C4-2B (cell line): ENCODE measurements around the gene EPB41.
"Not testable (repeated sequence)": the region's sequence is repeated elsewhere in the genome, so short reads cannot be mapped to it uniquely, and the experiment has no call there.

ENCODE experiments used
- H3K27ac ChIP-seq: fragments of 450-650 bp; 2 replicates; pipeline ENCODE4 v1.5.1; 2017
- CTCF ChIP-seq: fragments of 450-650 bp; conservative IDR thresholded peaks from 2 replicates; pipeline ENCODE4 v1.5.1; 2017; ENCODE audit warnings: mild to moderate bottlenecking
- ZFX ChIP-seq: fragments of 450-650 bp; IDR thresholded peaks from 2 replicates; pipeline ENCODE4 v1.6.1; 2017

EPB41 gene

GRCh38 chr1:29055160-29055559 lies 140.8 kb downstream of the EPB41 start:
- no peak overlapping the region for H3K27ac ChIP-seq
- TF ChIP-seq CTCF (no peak), ZFX (no peak)

GRCh38 chr1:29056256-29056655 lies 141.9 kb downstream of the EPB41 start:
- H3K27ac ChIP-seq = no peak overlapping the region
- no peak for TF ChIP-seq CTCF
- no peak for TF ChIP-seq ZFX

GRCh38 chr1:29057700-29058099 lies 143.3 kb downstream of the EPB41 start:
- no peak for TF ChIP-seq CTCF
- no peak for TF ChIP-seq ZFX
- H3K27ac ChIP-seq = no peak overlapping the region

GRCh38 chr1:29062157-29062942 lies 148.0 kb downstream of the EPB41 start:
- H3K27ac ChIP-seq = no peak overlapping the region
- TF ChIP-seq ZFX (no peak), CTCF (no peak)

- TF ChIP-seq ZFX (no peak), CTCF (no peak)
- H3K27ac ChIP-seq = no peak overlapping the region
Observed at GRCh38 chr1:29064064-29064463, 149.7 kb downstream of the EPB41 start.

GRCh38 chr1:29077155-29077554 lies 162.8 kb downstream of the EPB41 start:
- no peak for TF ChIP-seq CTCF
- TF ChIP-seq ZFX = no peak
- no peak overlapping the region for H3K27ac ChIP-seq

- not testable (repeated sequence) for H3K27ac ChIP-seq
Observed at GRCh38 chr1:29079916-29080629, 165.7 kb downstream of the EPB41 start.
